HAP-1 (cell line): ENCODE data around the gene KLHL22.
A peak's percentile ranks its signal among the peaks of the same experiment; 100 is the strongest.
"Not testable (repeated sequence)": the region's sequence is repeated elsewhere in the genome, so short reads cannot be mapped to it uniquely, and the experiment has no call there.

ENCODE experiments used
- DNase-seq, 2 experiments: peaks; one replicate each; pipeline ENCODE4 v3.0.0-alpha.2; 2016 to 2020; ENCODE audit warnings: low spot score in 2 of 2
- H3K27me3 ChIP-seq: fragments of 250-450 bp; sonication (Bioruptor Pico); 2 replicates; pipeline ENCODE4 v1.5.1; 2020; ENCODE audit warnings: low read depth, mild to moderate bottlenecking, moderate library complexity
- H3K36me3 ChIP-seq: fragments of 250-450 bp; sonication (Bioruptor Pico); replicated peaks from 2 replicates; pipeline ENCODE4 v1.5.1; 2020; ENCODE audit warnings: mild to moderate bottlenecking
- H3K4me1 ChIP-seq: fragments of 250-450 bp; sonication (Bioruptor Pico); 2 replicates; pipeline ENCODE4 v1.5.1; 2020; ENCODE audit warnings: mild to moderate bottlenecking
- H3K4me3 ChIP-seq: fragments of 250-450 bp; sonication (Bioruptor Pico); 2 replicates; pipeline ENCODE4 v1.5.1; 2020; ENCODE audit warnings: mild to moderate bottlenecking, moderate library complexity
- H3K9me3 ChIP-seq: fragments of 250-450 bp; sonication (Bioruptor Pico); 2 replicates; pipeline ENCODE4 v1.5.1; 2020; ENCODE audit warnings: mild to moderate bottlenecking, moderate library complexity
- in situ Hi-C: fragments of 300-500 bp; cut with MboI; formaldehyde crosslinking; loops from 3 replicates; pipeline ENCODE4 v1.14.3; 2020; ENCODE audit warnings: low sequenced_read_pairs, inconsistent platforms, mixed read lengths

KLHL22 gene

DNA sequence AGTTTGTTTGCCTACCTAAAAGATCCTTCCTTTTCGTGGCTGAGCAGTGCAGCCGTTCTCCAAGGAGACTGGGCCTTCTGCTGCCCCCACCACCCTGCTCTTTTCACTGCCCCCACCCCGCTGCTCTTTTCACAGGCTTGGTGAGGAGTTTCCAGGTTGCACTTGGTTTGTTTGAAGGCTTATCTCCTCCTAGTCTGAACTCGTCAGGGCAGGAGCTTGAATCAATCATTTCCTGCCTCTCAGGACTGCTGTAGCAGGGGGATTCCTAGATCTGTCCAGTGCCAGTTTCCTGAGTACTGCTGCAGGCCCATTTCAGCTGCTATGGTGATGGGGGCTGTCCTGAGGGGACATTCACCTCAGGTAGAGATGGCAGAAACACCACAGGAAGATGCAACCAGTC lies 21.8 kb upstream of the KLHL22 start:
- DNase-seq, result no peak
- Histone ChIP-seq H3K4me1 (no peaks in the 10 kb centered on the region), H3K27me3 (no peaks in the 10 kb centered on the region), H3K36me3 (peaks cover 42% of the 10 kb centered on the region), H3K4me3 (no peak overlapping the region), H3K9me3 (no peaks in the 10 kb centered on the region)
- in situ Hi-C loops, result no loop called here

- Histone ChIP-seq H3K4me3 (no peak overlapping the region), H3K27me3 (no peaks in the 10 kb centered on the region), H3K36me3 (peaks cover 37% of the 10 kb centered on the region), H3K4me1 (peaks cover 2% of the 10 kb centered on the region), H3K9me3 (no peaks in the 10 kb centered on the region)
- in situ Hi-C loops, result no loop called here
- no peak for DNase-seq
These were observed 20.8 kb upstream of the KLHL22 start for GRCh38 chr22:20516399-20516798.

DNA sequence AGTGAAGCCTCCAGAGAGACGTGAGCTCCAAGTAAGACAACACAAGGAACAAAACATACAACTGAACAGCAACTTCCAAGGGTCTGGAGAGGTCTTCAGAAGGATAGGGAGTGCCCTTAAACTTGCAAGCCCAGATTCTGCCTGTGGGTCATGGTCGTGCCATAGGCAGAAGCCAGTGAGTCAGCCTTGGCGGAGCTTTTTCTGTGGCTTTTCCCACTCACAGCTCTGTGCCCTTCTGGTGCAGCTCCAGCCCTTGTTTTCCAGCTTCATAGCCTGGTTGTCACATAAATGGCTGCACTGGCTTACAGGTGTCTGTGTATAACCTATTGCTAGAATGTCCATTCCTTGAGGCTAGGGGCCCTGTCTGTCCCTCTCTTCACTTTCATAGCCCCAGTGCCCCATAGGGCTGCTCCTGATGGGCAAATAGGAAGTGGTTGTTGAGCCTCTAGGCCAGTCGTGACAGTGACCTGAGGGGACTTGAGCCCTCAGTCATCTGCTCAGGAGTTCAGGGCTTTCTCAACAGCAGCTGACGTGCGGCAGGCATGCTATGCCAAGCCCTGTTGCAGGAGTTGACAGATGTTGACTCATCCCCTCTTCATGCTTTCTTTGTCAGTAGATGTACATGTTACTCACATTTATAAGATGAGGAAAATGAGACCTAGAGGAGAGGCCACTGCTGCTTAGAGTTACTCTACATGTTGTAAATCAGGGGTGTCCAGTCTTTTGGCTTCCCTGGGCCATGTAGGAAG lies 19.2 kb upstream of the KLHL22 start:
- peaks cover 30% of the 10 kb centered on the region for H3K36me3 ChIP-seq
- peaks cover 17% of the 10 kb centered on the region for H3K4me1 ChIP-seq
- H3K27me3 ChIP-seq, result no peaks in the 10 kb centered on the region
- no peak for DNase-seq
- H3K4me3 ChIP-seq, result no peak overlapping the region
- in situ Hi-C loops, result no loop called here
- no peaks in the 10 kb centered on the region for H3K9me3 ChIP-seq

DNA sequence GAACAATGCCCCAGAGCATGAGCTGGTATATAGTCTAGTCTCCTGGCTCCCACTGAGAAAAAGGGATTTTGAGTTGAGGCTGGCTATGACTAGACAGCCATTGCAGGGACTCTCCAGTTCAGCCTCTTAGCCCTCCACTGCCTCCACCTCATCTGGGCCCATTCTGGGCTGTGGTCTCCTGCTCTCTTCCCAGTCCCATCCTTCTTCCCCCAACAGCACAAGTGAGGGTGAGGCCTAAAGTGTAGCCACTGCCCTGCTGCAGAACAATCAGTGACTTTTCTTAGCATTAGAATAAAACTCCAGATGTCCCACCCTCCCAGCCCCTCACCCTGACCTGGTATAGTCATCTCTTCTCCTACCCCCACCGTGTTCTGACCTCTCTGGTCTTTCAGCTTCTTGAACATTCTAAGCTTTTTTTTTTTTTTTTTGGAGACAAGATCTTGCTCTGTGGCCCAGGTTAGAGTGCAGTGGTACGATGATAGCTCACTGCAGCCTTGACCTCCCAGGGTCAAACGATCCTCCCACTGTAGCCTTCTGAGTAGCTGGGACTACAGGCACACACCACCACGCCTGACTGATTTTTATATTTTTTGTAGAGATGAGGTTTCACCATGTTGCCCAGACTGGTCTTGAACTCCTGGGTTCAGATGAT lies 16.1 kb upstream of the KLHL22 start:
- no peak for DNase-seq
- H3K4me3 ChIP-seq, result no peak overlapping the region
- H3K9me3 ChIP-seq, result no peaks in the 10 kb centered on the region
- H3K27me3 ChIP-seq, result no peaks in the 10 kb centered on the region
- peaks cover 21% of the 10 kb centered on the region for H3K4me1 ChIP-seq
- in situ Hi-C loops, result no loop called here
- peaks cover 23% of the 10 kb centered on the region for H3K36me3 ChIP-seq

GRCh38 chr22:20510811-20511577 lies 15.4 kb upstream of the KLHL22 start:
- no peaks in the 10 kb centered on the region for H3K27me3 ChIP-seq
- in situ Hi-C loops, result no loop called here
- no peak overlapping the region for H3K4me3 ChIP-seq
- H3K9me3 ChIP-seq, result no peaks in the 10 kb centered on the region
- H3K36me3 ChIP-seq, result peaks cover 23% of the 10 kb centered on the region
- no peak for DNase-seq
- H3K4me1 ChIP-seq, result peaks cover 21% of the 10 kb centered on the region

- peak; percentile 80 to 90 for DNase-seq
- Histone ChIP-seq H3K4me1 (peaks cover 21% of the 10 kb centered on the region), H3K27me3 (no peaks in the 10 kb centered on the region), H3K36me3 (peaks cover 16% of the 10 kb centered on the region), H3K9me3 (no peaks in the 10 kb centered on the region), H3K4me3 (peak overlapping the region; percentile 98)
- in situ Hi-C loops, result no loop called here
These were observed 13.9 kb upstream of the KLHL22 start for GRCh38 chr22:20509344-20510047.

DNA sequence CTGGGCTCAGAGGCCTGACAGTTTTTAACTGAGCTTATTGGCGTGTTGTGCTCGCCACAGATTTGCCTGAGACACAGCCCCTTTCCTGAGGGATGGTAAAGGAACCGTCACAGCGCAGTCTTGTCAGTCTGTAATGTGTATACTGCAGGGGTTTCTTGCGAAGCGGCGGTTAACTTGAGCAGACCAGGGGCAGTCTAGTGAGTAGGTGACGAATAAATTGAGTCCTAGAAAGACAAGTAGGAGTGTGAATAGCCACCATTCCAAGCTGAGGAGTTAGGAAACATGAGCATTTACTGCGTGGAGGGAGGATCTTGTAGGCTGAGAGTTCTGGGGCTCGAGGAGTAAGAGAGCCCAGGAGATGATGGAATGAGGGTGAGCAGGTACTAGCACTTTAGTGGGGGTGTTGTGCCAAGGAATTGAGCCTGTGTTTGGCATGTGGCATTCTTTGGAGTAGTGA lies 13.2 kb upstream of the KLHL22 start:
- Histone ChIP-seq H3K36me3 (peaks cover 11% of the 10 kb centered on the region), H3K4me1 (peaks cover 25% of the 10 kb centered on the region), H3K4me3 (peak overlapping the region; percentile 98), H3K9me3 (no peaks in the 10 kb centered on the region), H3K27me3 (no peaks in the 10 kb centered on the region)
- DNase-seq, result peak in 1 of 2 experiments; percentile 44
- in situ Hi-C loops, result no loop called here

- Histone ChIP-seq H3K4me1 (peaks cover 25% of the 10 kb centered on the region), H3K4me3 (peak overlapping the region; percentile 98)
- H3K27me3 ChIP-seq, H3K9me3 ChIP-seq, in situ Hi-C loops, H3K36me3 ChIP-seq: not testable (repeated sequence)
- DNase-seq, result peak in 1 of 2 experiments; percentile 32
These were observed 12.6 kb upstream of the KLHL22 start for GRCh38 chr22:20508067-20508755.

DNA sequence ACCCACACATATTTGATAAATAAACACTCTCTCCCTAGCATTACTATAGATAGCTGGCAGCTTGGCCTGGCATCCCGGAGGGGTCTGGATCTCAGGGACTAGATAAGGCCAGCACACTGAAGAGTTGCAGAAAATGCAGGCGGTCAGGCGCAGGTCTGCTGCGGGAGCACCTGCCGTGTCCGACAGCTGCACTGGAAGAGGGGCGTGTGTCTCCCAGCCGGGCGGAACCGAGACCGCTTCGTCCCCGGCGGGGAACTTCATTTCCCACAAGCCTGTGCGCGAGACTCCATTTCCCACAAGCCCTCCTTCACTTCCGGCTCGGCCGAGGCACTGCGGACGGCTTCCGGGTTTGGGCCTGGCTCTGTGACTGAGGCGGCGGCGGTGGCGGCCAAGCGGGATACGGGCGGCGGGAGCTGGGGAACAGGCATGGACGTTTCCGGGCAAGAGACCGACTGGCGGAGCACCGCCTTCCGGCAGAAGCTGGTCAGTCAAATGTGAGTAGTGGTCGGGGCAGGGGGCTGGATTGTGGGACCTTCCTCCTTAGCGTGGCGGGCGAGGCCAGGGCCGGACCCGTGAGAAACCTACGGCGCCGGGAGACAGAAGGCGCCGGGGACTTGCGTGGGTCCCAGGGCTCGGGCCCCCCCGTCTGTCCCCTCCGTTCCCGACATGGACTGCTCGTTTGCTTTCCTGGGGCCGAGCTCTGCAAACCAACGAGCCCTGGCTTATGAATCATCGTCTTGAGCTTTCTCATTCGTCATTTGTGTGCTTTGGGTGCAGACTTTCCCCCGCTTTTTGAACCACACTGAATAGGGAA lies 11.9 kb upstream of the KLHL22 start, which contains the start of gene MED15:
Gene MED15, plus strand, starts transcription at position 358 of the 814 bp plus-strand sequence. Its CDS starts 69 bp downstream, at position 427.
- H3K36me3 ChIP-seq, result peaks cover 6% of the 10 kb centered on the region
- DNase-seq, result peak; percentile 85 to 94
- peaks cover 25% of the 10 kb centered on the region for H3K4me1 ChIP-seq
- no peaks in the 10 kb centered on the region for H3K27me3 ChIP-seq
- peak within 1 kb of the TSS; percentile 98 for H3K4me3 ChIP-seq
- no peaks in the 10 kb centered on the region for H3K9me3 ChIP-seq
- in situ Hi-C loops, result no loop called here

GRCh38 chr22:20506543-20507252 lies 11.1 kb upstream of the KLHL22 start:
- no peak for DNase-seq
- Histone ChIP-seq H3K9me3 (no peaks in the 10 kb centered on the region), H3K36me3 (peaks cover 6% of the 10 kb centered on the region), H3K27me3 (no peaks in the 10 kb centered on the region), H3K4me1 (peaks cover 27% of the 10 kb centered on the region), H3K4me3 (peak overlapping the region; percentile 98)
- in situ Hi-C loops, result no loop called here

DNA sequence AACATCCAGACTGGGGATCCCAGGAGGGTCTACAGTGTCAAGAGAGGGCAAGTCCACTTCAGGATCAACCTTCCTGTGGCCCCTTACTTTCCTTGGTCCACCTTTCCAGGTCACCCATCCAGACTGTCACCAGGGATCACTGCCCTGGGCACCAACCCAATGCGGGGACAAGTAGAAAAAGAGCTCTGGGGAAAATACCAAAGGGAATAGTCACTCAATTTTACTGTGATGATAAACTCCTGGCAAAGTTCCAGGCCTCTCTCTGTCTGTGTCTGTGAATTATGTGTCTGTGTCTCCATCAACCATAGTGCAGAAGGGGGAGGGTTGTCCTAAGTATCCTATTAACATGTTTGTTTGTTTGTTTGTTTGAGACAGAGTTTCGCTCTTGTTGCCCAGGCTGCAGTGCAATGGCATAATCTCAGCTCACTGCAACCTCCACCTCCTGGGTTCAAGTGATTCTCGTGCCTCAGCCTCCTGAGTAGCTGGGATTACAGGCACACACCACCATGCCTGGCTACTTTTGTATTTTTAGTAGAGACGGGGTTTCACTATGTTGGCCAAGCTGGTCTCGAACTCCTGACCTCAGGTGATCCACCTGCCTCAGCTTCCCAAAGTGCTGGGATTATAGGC lies 8.8 kb upstream of the KLHL22 start:
- H3K4me1 ChIP-seq, H3K4me3 ChIP-seq, H3K27me3 ChIP-seq, in situ Hi-C loops, H3K9me3 ChIP-seq: not testable (repeated sequence)
- peak in 1 of 2 experiments; percentile 35 for DNase-seq
- H3K36me3 ChIP-seq, result peaks cover 13% of the 10 kb centered on the region
